ENCODE data around the gene RHOF. TPM values are rescaled to one million over a fixed set of nuclear protein-coding genes. Genes with fewer than 3 reads are reported as not detected.
A peak's percentile ranks its signal among the peaks of the same experiment; 100 is the strongest.

Gene RHOF
- total and polyA plus RNA-seq, 2 of the 13 experiments (the other 11 are each of a cell fraction or from before 2014, with no cell fraction given) = 14.6 to 32.2 TPM

- TF ChIP-seq, protein P1, sequence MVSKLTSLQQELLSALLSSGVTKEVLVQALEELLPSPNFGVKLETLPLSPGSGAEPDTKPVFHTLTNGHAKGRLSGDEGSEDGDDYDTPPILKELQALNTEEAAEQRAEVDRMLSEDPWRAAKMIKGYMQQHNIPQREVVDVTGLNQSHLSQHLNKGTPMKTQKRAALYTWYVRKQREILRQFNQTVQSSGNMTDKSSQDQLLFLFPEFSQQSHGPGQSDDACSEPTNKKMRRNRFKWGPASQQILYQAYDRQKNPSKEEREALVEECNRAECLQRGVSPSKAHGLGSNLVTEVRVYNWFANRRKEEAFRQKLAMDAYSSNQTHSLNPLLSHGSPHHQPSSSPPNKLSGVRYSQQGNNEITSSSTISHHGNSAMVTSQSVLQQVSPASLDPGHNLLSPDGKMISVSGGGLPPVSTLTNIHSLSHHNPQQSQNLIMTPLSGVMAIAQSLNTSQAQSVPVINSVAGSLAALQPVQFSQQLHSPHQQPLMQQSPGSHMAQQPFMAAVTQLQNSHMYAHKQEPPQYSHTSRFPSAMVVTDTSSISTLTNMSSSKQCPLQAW (CRISPR knock-in tag; IDR thresholded peaks at IDR 0.05) = peak; percentile 93
- no peak for TF ChIP-seq ZNF513 (CRISPR knock-in tag; conservative IDR thresholded peaks at IDR 0.05)
- TF ChIP-seq, protein P2, sequence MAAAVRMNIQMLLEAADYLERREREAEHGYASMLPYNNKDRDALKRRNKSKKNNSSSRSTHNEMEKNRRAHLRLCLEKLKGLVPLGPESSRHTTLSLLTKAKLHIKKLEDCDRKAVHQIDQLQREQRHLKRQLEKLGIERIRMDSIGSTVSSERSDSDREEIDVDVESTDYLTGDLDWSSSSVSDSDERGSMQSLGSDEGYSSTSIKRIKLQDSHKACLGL (CRISPR knock-in tag; IDR thresholded peaks at IDR 0.05) = peak; percentile 83
- no peak for TF ChIP-seq ZNF367 (CRISPR knock-in tag; IDR thresholded peaks at IDR 0.05; ENCODE audit: borderline replicate concordance)
- TF ChIP-seq ZNF510 (CRISPR knock-in tag; IDR thresholded peaks at IDR 0.05; ENCODE audit: low read depth) = no peak
- no peak for TF ChIP-seq ZNF572 (CRISPR knock-in tag; IDR thresholded peaks at IDR 0.05)
- no peak for TF ChIP-seq NR2F2 (IDR thresholded peaks at IDR 0.05; ENCODE audit: borderline replicate concordance, low read depth)
- no peak for TF ChIP-seq PAWR (CRISPR knock-in tag; IDR thresholded peaks at IDR 0.05; ENCODE audit: borderline replicate concordance)
- no peak for TF ChIP-seq ZNF496 (CRISPR knock-in tag; IDR thresholded peaks at IDR 0.05; ENCODE audit: insufficient replicate concordance)
- no peak for TF ChIP-seq ZNF138 (CRISPR knock-in tag; IDR thresholded peaks at IDR 0.05; ENCODE audit: low read depth)
- TF ChIP-seq BHLHE40 (IDR thresholded peaks at IDR 0.05; ENCODE audit: low read length) = peak; percentile 69; the same call in 1 of the 2 replicates
- TF ChIP-seq HNRNPK (IDR thresholded peaks at IDR 0.05; ENCODE audit: low read depth, low read length, poor library complexity, severe bottlenecking) = no peak
- TF ChIP-seq ZNF768 (CRISPR knock-in tag; IDR thresholded peaks at IDR 0.05) = peak; percentile 72
- no peak; the same call in 1 of the 2 replicates for TF ChIP-seq GMEB2 (CRISPR knock-in tag; IDR thresholded peaks at IDR 0.05; ENCODE audit: low read depth)
- 0 out of 2 replicates have a peak, but pooled peaks have one; percentile 72 for TF ChIP-seq ZNF205 (CRISPR knock-in tag; IDR thresholded peaks at IDR 0.05)
- no peak for TF ChIP-seq ZNF30 (CRISPR knock-in tag; IDR thresholded peaks at IDR 0.05)
- peak; percentile 74; the same call in 1 of the 2 replicates for TF ChIP-seq IRF9 (CRISPR knock-in tag; IDR thresholded peaks at IDR 0.05; ENCODE audit: borderline replicate concordance)
- no peak for TF ChIP-seq ZNF775 (CRISPR knock-in tag; IDR thresholded peaks at IDR 0.05; ENCODE audit: borderline replicate concordance)
- no peak for TF ChIP-seq ZNF672 (CRISPR knock-in tag; IDR thresholded peaks at IDR 0.05)
- no peak for TF ChIP-seq ZNF550 (CRISPR knock-in tag; IDR thresholded peaks at IDR 0.05; ENCODE audit: borderline replicate concordance)
- TF ChIP-seq ZNF598 (CRISPR knock-in tag; IDR thresholded peaks at IDR 0.05; ENCODE audit: borderline replicate concordance) = peak; percentile 10; the same call in 1 of the 2 replicates
- no peak for TF ChIP-seq ZFP36L2 (CRISPR knock-in tag; IDR thresholded peaks at IDR 0.05)
- TF ChIP-seq ZNF75D (CRISPR knock-in tag; IDR thresholded peaks at IDR 0.05; ENCODE audit: borderline replicate concordance) = no peak
These were observed 3.6 kb upstream of the RHOF start (continued) for GRCh38 chr12:121796855-121797751.

Data from HepG2 (cell line).